ENCODE measurements around the gene C1orf52. TPM values are rescaled to one million over a fixed set of nuclear protein-coding genes. Genes with fewer than 3 reads are reported as not detected.
A peak's percentile ranks its signal among the peaks of the same experiment; 100 is the strongest.

Gene C1orf52
- total RNA-seq, 2 experiments from 2014 or later = 29.3 to 30.0 TPM

DNA sequence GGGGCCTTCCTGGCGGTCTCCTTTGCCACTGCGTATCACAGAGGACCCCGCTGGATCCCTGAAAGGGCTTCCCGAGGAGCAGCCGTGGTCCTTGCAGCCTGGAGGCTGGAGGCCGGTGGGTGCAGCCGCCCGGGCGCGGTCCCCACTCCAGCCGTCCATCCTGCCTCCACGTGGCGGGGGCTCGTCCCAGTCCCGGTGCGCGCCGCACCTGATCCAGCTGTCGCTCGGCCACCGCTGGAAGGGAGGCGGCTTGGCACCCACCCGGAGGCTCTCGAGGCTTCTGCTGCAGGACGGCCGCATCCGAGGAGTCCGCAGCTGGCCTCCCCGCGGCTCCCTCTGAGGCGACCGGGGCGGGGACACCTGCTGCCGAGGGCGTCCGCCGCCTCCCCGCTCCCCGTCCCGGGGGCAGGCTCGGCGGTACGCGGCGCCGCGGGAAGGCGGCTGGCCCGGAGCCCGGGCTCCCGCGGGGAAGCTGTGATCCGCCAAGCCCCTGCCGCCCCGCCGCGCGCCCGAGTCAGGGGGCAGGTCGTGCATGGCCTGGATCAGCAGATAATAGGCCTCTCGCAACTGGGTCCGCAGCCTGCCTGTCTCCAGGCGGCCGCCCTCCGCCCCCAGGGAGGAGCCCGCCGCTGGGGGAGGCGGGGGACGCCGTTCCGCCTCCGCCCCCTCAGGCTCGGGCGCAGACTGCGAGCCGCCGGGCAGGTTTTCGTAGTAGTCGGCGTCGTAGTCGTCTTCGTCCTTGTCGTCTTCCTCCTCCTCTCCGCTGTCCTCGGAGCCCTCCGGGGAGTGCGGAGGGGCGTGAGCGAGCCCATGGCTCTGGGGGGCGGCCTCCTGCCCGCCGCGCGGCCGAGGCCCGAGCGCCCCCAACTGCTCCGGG is 58.8 kb downstream of the C1orf52 start, which contains the start of gene SYDE2:
TSS of gene SYDE2 (minus strand) at position 554 of the 877 bp plus-strand sequence. CDS start at position 534, 20 bp downstream.
- peak within 1 kb of the TSS; percentile 92 for H3K27ac Mint-ChIP-seq
- H3K27me3 Mint-ChIP-seq = peaks cover 4% of the 10 kb centered on the region
- peaks cover 6% of the 10 kb centered on the region for H3K36me3 Mint-ChIP-seq
- peak; percentile 85 for DNase-seq
- H3K9me3 Mint-ChIP-seq = no peaks in the 10 kb centered on the region
- peaks cover 38% of the 10 kb centered on the region for H3K4me1 Mint-ChIP-seq
- H3K4me3 Mint-ChIP-seq = peak within 1 kb of the TSS; percentile 87

Other genes with a start within 250 kb of the C1orf52 start
- under 1 TPM; 0.21 to 0.24 TPM for gene MCOLN3, start 211.2 kb downstream of the C1orf52 start, total RNA-seq
- 1 to 10 TPM; 3.7 to 3.9 TPM for gene SYDE2, start 58.6 kb downstream of the C1orf52 start, total RNA-seq
- 10 to 100 TPM; 27.5 to 29.0 TPM for gene BCL10, start 17.0 kb upstream of the C1orf52 start, total RNA-seq
- under 1 TPM in 1 of 2 experiments, not detected in 1; 0.16 TPM for gene DDAH1, start 205.5 kb upstream of the C1orf52 start, total RNA-seq

Data from activated naive CD8-positive, alpha-beta T cell treated with anti-CD3 and anti-CD28 coated beads for 36 hours (primary cell).